ENCODE data around the gene DOLPP1.
A peak's percentile ranks its signal among the peaks of the same experiment; 100 is the strongest.

DOLPP1 gene

GRCh38 chr9:129064499-129064908 lies 16.4 kb upstream of the DOLPP1 start:
- no peak for DNase-seq (ENCODE audit: low read depth in 2 of 2)

GRCh38 chr9:129068110-129068509 lies 12.8 kb upstream of the DOLPP1 start:
- no peak for DNase-seq (ENCODE audit: low read depth in 2 of 2)

GRCh38 chr9:129068990-129069861 lies 11.7 kb upstream of the DOLPP1 start:
- DNase-seq (ENCODE audit: low read depth in 2 of 2): peak in 1 of 2 donors; percentile 38

- no peak for DNase-seq (ENCODE audit: low read depth in 2 of 2)
Observed at GRCh38 chr9:129069862-129070641, 10.9 kb upstream of the DOLPP1 start.

- no peak for DNase-seq (ENCODE audit: low read depth in 2 of 2)
Observed at GRCh38 chr9:129070696-129071525, 10.0 kb upstream of the DOLPP1 start.

GRCh38 chr9:129071526-129072126 lies 9.3 kb upstream of the DOLPP1 start:
- DNase-seq (ENCODE audit: low read depth in 2 of 2): no peak

GRCh38 chr9:129072171-129072570 lies 8.7 kb upstream of the DOLPP1 start:
- DNase-seq (ENCODE audit: low read depth in 2 of 2): no peak

GRCh38 chr9:129073404-129073803 lies 7.5 kb upstream of the DOLPP1 start:
- no peak for DNase-seq (ENCODE audit: low read depth in 2 of 2)

GRCh38 chr9:129074106-129074505 lies 6.8 kb upstream of the DOLPP1 start:
- DNase-seq (ENCODE audit: low read depth in 2 of 2): no peak

- DNase-seq (ENCODE audit: low read depth in 2 of 2): no peak
Observed at GRCh38 chr9:129075996-129076639, 4.8 kb upstream of the DOLPP1 start.

GRCh38 chr9:129076640-129077037 lies 4.3 kb upstream of the DOLPP1 start:
- no peak for DNase-seq (ENCODE audit: low read depth in 2 of 2)

- no peak for DNase-seq (ENCODE audit: low read depth in 2 of 2)
Observed at GRCh38 chr9:129077236-129077635, 3.7 kb upstream of the DOLPP1 start.

- no peak for DNase-seq (ENCODE audit: low read depth in 2 of 2)
Observed at GRCh38 chr9:129078691-129079503, 2.0 kb upstream of the DOLPP1 start.

GRCh38 chr9:129079829-129080228 lies 1.1 kb upstream of the DOLPP1 start:
- DNase-seq (ENCODE audit: low read depth in 2 of 2): no peak

- DNase-seq (ENCODE audit: low read depth in 2 of 2): no peak
Observed at GRCh38 chr9:129080298-129080600, 662 bp upstream of the DOLPP1 start.

GRCh38 chr9:129081388-129081904 lies 535 bp downstream of the DOLPP1 start:
- DNase-seq (ENCODE audit: low read depth in 2 of 2): no peak

- DNase-seq (ENCODE audit: low read depth in 2 of 2): no peak
Observed at GRCh38 chr9:129084087-129084486, 3.2 kb downstream of the DOLPP1 start.

GRCh38 chr9:129089246-129089645 lies 8.3 kb downstream of the DOLPP1 start:
- no peak for DNase-seq (ENCODE audit: low read depth in 2 of 2)

GRCh38 chr9:129093602-129094386 lies 12.9 kb downstream of the DOLPP1 start:
- no peak for DNase-seq (ENCODE audit: low read depth in 2 of 2)
